HEK293 (cell line): ENCODE measurements around the gene IKZF1.

Source experiments
- CTCF ChIA-PET: fragments of 350-600 bp; formaldehyde crosslinking; extraction: SDS; loops from one replicate; lab custom pipeline; 2021; ENCODE audit warnings: antibody characterized with exemption; lab: Yijun Ruan, JAX
- POLR2A ChIA-PET: fragments of 300-600 bp; formaldehyde crosslinking; extraction: SDS; loops from one replicate; lab custom pipeline; 2020; ENCODE audit warnings: antibody characterized with exemption, inconsistent platforms; lab: Yijun Ruan, JAX
- H3K27ac ChIP-seq: fragments of 200-500 bp; sonication (Bioruptor generic); 2 replicates; pipeline ENCODE4 v1.5.1; 2014; ENCODE audit warnings: low read depth, low read length, control low read depth, inconsistent platforms; ENCODE audit errors: extremely low read depth
- H3K36me3 ChIP-seq, 2 experiments: fragments of 200-500 bp in 1 of 2; sonication (Bioruptor generic) in 1 of 2; 1 replicate in 1 of 2; 2 replicates in 1 of 2; pipeline ENCODE4 v1.5.1; 2014 to 2017; ENCODE audit warnings: inconsistent platforms in 2 of 2, low read length in 2 of 2; ENCODE audit not compliant: control insufficient read depth in 2 of 2, insufficient read depth in 1 of 2
- H3K4me1 ChIP-seq: fragments of 200-500 bp; sonication (Bioruptor generic); 2 replicates; pipeline ENCODE4 v1.5.1; 2014; ENCODE audit warnings: mild to moderate bottlenecking, low read length, inconsistent platforms; ENCODE audit not compliant: control insufficient read depth, insufficient read depth
- H3K4me3 ChIP-seq: 2 replicates; pipeline ENCODE4 v1.5.1; 2011; ENCODE audit warnings: low read depth, mild to moderate bottlenecking, control low read depth, low read length, moderate library complexity
- H3K9me3 ChIP-seq: fragments of 200-500 bp; sonication (Bioruptor generic); 2 replicates; pipeline ENCODE4 v1.5.1; 2014; ENCODE audit warnings: low read depth, low read length, inconsistent platforms; ENCODE audit not compliant: control insufficient read depth, insufficient read depth
- BCL11A ChIP-seq: fragments of 450-650 bp; formaldehyde crosslinking; IDR thresholded peaks from 2 replicates; pipeline ENCODE4 v1.5.1; 2016; ENCODE audit warnings: low read depth, missing biosample characterization, missing genetic modification characterization
- HOXC10 ChIP-seq: sonication (generic); formaldehyde crosslinking; IDR thresholded peaks from 2 replicates; pipeline ENCODE4 v1.8.1; 2023; ENCODE audit warnings: mild to moderate bottlenecking, missing genetic modification reagents
- KLF1 ChIP-seq: fragments of 450-650 bp; formaldehyde crosslinking; IDR thresholded peaks from 2 replicates; pipeline ENCODE4 v1.5.1; 2016; ENCODE audit warnings: missing biosample characterization, missing genetic modification characterization
- KLF16 ChIP-seq: fragments of 450-650 bp; formaldehyde crosslinking; IDR thresholded peaks from 2 replicates; pipeline ENCODE4 v1.5.1; 2017; ENCODE audit warnings: missing biosample characterization, missing genetic modification characterization
- SCRT1 ChIP-seq: fragments of 450-650 bp; formaldehyde crosslinking; IDR thresholded peaks from 2 replicates; pipeline ENCODE4 v1.5.1; 2016; ENCODE audit warnings: missing biosample characterization, missing genetic modification characterization, borderline replicate concordance
- SCRT2 ChIP-seq: fragments of 450-650 bp; formaldehyde crosslinking; IDR thresholded peaks from 2 replicates; pipeline ENCODE4 v1.5.1; 2016; ENCODE audit warnings: missing biosample characterization, missing genetic modification characterization
- YY1 ChIP-seq: fragments of 450-650 bp; formaldehyde crosslinking; IDR thresholded peaks from 2 replicates; pipeline ENCODE4 v1.5.1; 2018; ENCODE audit warnings: missing biosample characterization, missing genetic modification characterization
- ZBTB20 ChIP-seq: fragments of 450-650 bp; formaldehyde crosslinking; IDR thresholded peaks from 2 replicates; pipeline ENCODE4 v1.5.1; 2016; ENCODE audit warnings: missing biosample characterization, missing genetic modification characterization
- ZIC2 ChIP-seq: fragments of 450-650 bp; formaldehyde crosslinking; IDR thresholded peaks from 2 replicates; pipeline ENCODE4 v1.5.1; 2016; ENCODE audit warnings: missing biosample characterization, missing genetic modification characterization
- ZNF211 ChIP-seq: fragments of 450-650 bp; formaldehyde crosslinking; IDR thresholded peaks from 2 replicates; pipeline ENCODE4 v1.5.1; 2016; ENCODE audit warnings: low read depth, missing biosample characterization, missing genetic modification characterization
- ZNF280C ChIP-seq: fragments of 450-650 bp; formaldehyde crosslinking; IDR thresholded peaks from 2 replicates; pipeline ENCODE4 v1.5.1; 2016; ENCODE audit warnings: missing biosample characterization, missing genetic modification characterization
- ZNF280D ChIP-seq: fragments of 450-650 bp; formaldehyde crosslinking; IDR thresholded peaks from 2 replicates; pipeline ENCODE4 v1.5.1; 2016; ENCODE audit warnings: missing biosample characterization, missing genetic modification characterization
- ZNF311 ChIP-seq: fragments of 450-650 bp; formaldehyde crosslinking; IDR thresholded peaks from 2 replicates; pipeline ENCODE4 v1.5.1; 2017; ENCODE audit warnings: missing biosample characterization, missing genetic modification characterization, borderline replicate concordance
- ZNF449 ChIP-seq: fragments of 450-650 bp; formaldehyde crosslinking; IDR thresholded peaks from 2 replicates; pipeline ENCODE4 v1.5.1; 2017; ENCODE audit warnings: missing biosample characterization, mild to moderate bottlenecking, missing genetic modification characterization, moderate library complexity
- ZNF529 ChIP-seq: fragments of 450-650 bp; formaldehyde crosslinking; IDR thresholded peaks from 2 replicates; pipeline ENCODE4 v1.5.1; 2017; ENCODE audit warnings: missing genetic modification characterization, missing biosample characterization; ENCODE audit not compliant: insufficient replicate concordance
- ZNF549 ChIP-seq: fragments of 450-650 bp; IDR thresholded peaks from 2 replicates; pipeline ENCODE4 v1.5.1; 2018; ENCODE audit warnings: missing biosample characterization, missing genetic modification characterization, mild to moderate bottlenecking, inconsistent platforms, moderate library complexity
- ZNF629 ChIP-seq: fragments of 450-650 bp; formaldehyde crosslinking; IDR thresholded peaks from 2 replicates; pipeline ENCODE4 v1.5.1; 2017; ENCODE audit warnings: missing biosample characterization, missing genetic modification characterization
- ZNF660 ChIP-seq: fragments of 450-650 bp; IDR thresholded peaks from 2 replicates; pipeline ENCODE4 v1.5.1; 2018; ENCODE audit warnings: missing biosample characterization, mild to moderate bottlenecking, missing genetic modification characterization
- ZNF664 ChIP-seq: fragments of 450-650 bp; formaldehyde crosslinking; IDR thresholded peaks from 2 replicates; pipeline ENCODE4 v1.5.1; 2016; ENCODE audit warnings: missing biosample characterization, missing genetic modification characterization
- TF ChIP-seq, protein P1 (sequence below): fragments of 450-650 bp; formaldehyde crosslinking; IDR thresholded peaks from 2 replicates; pipeline ENCODE4 v1.5.1; 2016; ENCODE audit warnings: missing biosample characterization, missing genetic modification characterization

The IKZF1 gene

DNA sequence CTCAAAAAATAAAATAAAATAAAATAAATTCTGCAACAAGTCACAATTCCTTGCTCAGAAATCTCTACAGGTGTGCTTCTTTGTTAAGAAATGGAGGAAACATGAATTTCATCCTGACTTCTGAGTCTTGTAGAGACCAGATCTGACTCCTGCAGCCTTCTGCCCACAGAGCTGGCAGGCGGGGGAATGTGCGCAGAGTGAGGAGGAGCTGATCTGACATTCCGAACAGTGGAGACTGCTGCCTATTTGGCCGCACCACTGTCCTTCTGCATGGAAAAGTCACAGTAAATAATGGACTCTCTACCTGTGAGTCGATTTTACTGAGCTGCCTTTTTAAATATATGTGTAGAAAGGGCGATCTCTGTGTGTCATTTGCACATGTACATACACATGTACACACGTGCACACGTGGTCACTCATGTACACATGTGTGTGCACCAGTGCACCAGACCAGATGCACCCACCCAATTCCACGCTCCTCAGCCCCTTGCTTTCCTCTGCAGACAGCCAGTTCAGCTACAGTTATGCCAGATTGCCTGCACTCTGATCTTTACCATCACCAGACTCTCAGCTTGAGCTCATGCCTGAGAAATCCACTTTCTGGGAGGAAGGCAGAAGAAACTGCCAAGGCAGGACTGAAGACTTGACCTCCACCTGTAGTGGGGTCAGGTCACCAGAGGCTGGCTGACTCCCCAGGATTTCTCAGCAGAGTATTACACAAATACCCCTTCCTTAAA is 54.9 kb downstream of the IKZF1 start:
- TF ChIP-seq YY1 (tag by site-specific recombination) (no peak), HOXC10 (CRISPR knock-in tag) (no peak), ZNF280C (tag by site-specific recombination) (no peak), ZNF311 (tag by site-specific recombination) (no peak), BCL11A (no peak), ZNF629 (tag by site-specific recombination) (no peak), ZNF529 (no peak), ZBTB20 (tag by site-specific recombination) (no peak), ZNF280D (tag by site-specific recombination) (no peak), ZNF664 (tag by site-specific recombination) (no peak)
- TF ChIP-seq, protein P1, sequence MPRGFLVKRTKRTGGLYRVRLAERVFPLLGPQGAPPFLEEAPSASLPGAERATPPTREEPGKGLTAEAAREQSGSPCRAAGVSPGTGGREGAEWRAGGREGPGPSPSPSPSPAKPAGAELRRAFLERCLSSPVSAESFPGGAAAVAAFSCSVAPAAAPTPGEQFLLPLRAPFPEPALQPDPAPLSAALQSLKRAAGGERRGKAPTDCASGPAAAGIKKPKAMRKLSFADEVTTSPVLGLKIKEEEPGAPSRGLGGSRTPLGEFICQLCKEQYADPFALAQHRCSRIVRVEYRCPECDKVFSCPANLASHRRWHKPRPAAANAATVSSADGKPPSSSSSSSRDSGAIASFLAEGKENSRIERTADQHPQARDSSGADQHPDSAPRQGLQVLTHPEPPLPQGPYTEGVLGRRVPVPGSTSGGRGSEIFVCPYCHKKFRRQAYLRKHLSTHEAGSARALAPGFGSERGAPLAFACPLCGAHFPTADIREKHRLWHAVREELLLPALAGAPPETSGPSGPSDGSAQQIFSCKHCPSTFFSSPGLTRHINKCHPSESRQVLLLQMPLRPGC, result no peak
- H3K36me3 ChIP-seq, result no peaks in the 10 kb centered on the region
- no peak overlapping the region for H3K27ac ChIP-seq
- CTCF ChIA-PET, result interaction anchor here (1.3 kb wide), 1 partner anchor 9 kb away, joined by 7 read pairs; no protein-coding TSS in a partner anchor
- POLR2A ChIA-PET, result no interaction called here
- H3K4me1 ChIP-seq, result no peaks in the 10 kb centered on the region
- no peaks in the 10 kb centered on the region for H3K9me3 ChIP-seq
- no peak overlapping the region for H3K4me3 ChIP-seq

GRCh38 chr7:50359995-50360925 is 55.7 kb downstream of the IKZF1 start:
- no peaks in the 10 kb centered on the region for H3K9me3 ChIP-seq
- H3K4me1 ChIP-seq, result no peaks in the 10 kb centered on the region
- H3K27ac ChIP-seq, result no peak overlapping the region
- TF ChIP-seq ZNF211 (no peak), SCRT1 (tag by site-specific recombination) (peak; percentile 72), KLF1 (tag by site-specific recombination) (no peak), ZNF549 (tag by site-specific recombination) (no peak), SCRT2 (tag by site-specific recombination) (peak; percentile 95), ZNF449 (tag by site-specific recombination) (no peak), KLF16 (tag by site-specific recombination) (no peak), ZNF660 (tag by site-specific recombination) (no peak), ZIC2 (tag by site-specific recombination) (no peak)
- H3K36me3 ChIP-seq, result no peaks in the 10 kb centered on the region
- ChIA-PET CTCF (interaction anchor here (0.6 to 1.3 kb wide), 3 partner anchors 8 to 45 kb away, joined by 3 to 7 read pairs (median 4); no protein-coding TSS in a partner anchor), POLR2A (no interaction called here)
- H3K4me3 ChIP-seq, result no peak overlapping the region
